ENCODE data around the gene NRIP1.

- no peak for TF ChIP-seq CTCF (optimal IDR thresholded peaks at IDR 0.05 in 1 of 3, IDR thresholded peaks at IDR 0.05 in 1 of 3, conservative IDR thresholded peaks at IDR 0.05 in 1 of 3; ENCODE audit: extremely low read depth in 1 of 3, insufficient read depth in 2 of 3, low read length in 3 of 3)
- TF ChIP-seq EZH2 (IDR thresholded peaks at IDR 0.05; ENCODE audit: low read length): no peak
These were observed 26.9 kb downstream of the NRIP1 start for GRCh38 chr21:15037900-15038293.
